ENCODE data around the gene ATP11B. TPM values are rescaled to one million over a fixed set of nuclear protein-coding genes. Genes with fewer than 3 reads are reported as not detected.
A peak's percentile ranks its signal among the peaks of the same experiment; 100 is the strongest.

The ATP11B gene
- total RNA-seq, 4 donors from 2014 or later, result 117 to 219 (median 134) TPM

GRCh38 chr3:182824957-182825356 lies 31.7 kb downstream of the ATP11B start:
- TF ChIP-seq, protein P1, sequence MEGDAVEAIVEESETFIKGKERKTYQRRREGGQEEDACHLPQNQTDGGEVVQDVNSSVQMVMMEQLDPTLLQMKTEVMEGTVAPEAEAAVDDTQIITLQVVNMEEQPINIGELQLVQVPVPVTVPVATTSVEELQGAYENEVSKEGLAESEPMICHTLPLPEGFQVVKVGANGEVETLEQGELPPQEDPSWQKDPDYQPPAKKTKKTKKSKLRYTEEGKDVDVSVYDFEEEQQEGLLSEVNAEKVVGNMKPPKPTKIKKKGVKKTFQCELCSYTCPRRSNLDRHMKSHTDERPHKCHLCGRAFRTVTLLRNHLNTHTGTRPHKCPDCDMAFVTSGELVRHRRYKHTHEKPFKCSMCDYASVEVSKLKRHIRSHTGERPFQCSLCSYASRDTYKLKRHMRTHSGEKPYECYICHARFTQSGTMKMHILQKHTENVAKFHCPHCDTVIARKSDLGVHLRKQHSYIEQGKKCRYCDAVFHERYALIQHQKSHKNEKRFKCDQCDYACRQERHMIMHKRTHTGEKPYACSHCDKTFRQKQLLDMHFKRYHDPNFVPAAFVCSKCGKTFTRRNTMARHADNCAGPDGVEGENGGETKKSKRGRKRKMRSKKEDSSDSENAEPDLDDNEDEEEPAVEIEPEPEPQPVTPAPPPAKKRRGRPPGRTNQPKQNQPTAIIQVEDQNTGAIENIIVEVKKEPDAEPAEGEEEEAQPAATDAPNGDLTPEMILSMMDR (IDR thresholded peaks at IDR 0.05), result no peak
- no peak for TF ChIP-seq POLR2A (IDR thresholded peaks at IDR 0.05)
- no peak for TF ChIP-seq EP300 (IDR thresholded peaks at IDR 0.05; ENCODE audit: low read depth)
- TF ChIP-seq POLR2AphosphoS5 (IDR thresholded peaks at IDR 0.05), result no peak
- H3K27me3 ChIP-seq, result no peaks in the 10 kb centered on the region
- H3K27ac ChIP-seq, result no peak overlapping the region
- intact Hi-C loops (cut with DNase I; ENCODE audit: low total_unique reads), result no loop called here
- in situ Hi-C loops (cut with MboI; ENCODE audit: low pct_ligation_motif_present in 1 of 4, low pct_unique_long_range_greater_than_20kb in 1 of 4, low sequenced_read_pairs in 3 of 4), result no loop called here
- no peak overlapping the region for H3K4me3 ChIP-seq
- peaks cover 0 to 15% (median 0%) of the 10 kb centered on the region in 4 donors for H3K36me3 ChIP-seq
- peaks cover 0 to 51% (median 14%) of the 10 kb centered on the region in 4 donors for H3K4me1 ChIP-seq
- no peaks in the 10 kb centered on the region for H3K9me3 ChIP-seq
- DNase-seq, result no peak

GRCh38 chr3:182829761-182830405 lies 36.6 kb downstream of the ATP11B start:
- intact Hi-C loops (cut with DNase I; ENCODE audit: low total_unique reads), result no loop called here
- 87 to 95% methylated on average over 4 of the region's 4 CpGs for WGBS, 2 donors (ENCODE audit: low coverage in 1 of 2)
- Histone ChIP-seq H3K36me3 (peaks cover 0 to 24% (median 6%) of the 10 kb centered on the region in 4 donors), H3K9me3 (no peaks in the 10 kb centered on the region), H3K27me3 (no peaks in the 10 kb centered on the region), H3K4me1 (peaks cover 0 to 17% (median 5%) of the 10 kb centered on the region in 4 donors), H3K27ac (no peak overlapping the region), H3K4me3 (no peak overlapping the region)
- DNase-seq, result no peak
- in situ Hi-C loops (cut with MboI; ENCODE audit: low pct_ligation_motif_present in 1 of 4, low pct_unique_long_range_greater_than_20kb in 1 of 4, low sequenced_read_pairs in 3 of 4), result loop anchor here (10.0 kb wide), 2 partner anchors 115 to 1135 kb away; no protein-coding TSS in a partner anchor
- TF ChIP-seq, protein P1 (IDR thresholded peaks at IDR 0.05), result no peak
- TF ChIP-seq POLR2A (IDR thresholded peaks at IDR 0.05), result no peak
- no peak for TF ChIP-seq POLR2AphosphoS5 (IDR thresholded peaks at IDR 0.05)

DNA sequence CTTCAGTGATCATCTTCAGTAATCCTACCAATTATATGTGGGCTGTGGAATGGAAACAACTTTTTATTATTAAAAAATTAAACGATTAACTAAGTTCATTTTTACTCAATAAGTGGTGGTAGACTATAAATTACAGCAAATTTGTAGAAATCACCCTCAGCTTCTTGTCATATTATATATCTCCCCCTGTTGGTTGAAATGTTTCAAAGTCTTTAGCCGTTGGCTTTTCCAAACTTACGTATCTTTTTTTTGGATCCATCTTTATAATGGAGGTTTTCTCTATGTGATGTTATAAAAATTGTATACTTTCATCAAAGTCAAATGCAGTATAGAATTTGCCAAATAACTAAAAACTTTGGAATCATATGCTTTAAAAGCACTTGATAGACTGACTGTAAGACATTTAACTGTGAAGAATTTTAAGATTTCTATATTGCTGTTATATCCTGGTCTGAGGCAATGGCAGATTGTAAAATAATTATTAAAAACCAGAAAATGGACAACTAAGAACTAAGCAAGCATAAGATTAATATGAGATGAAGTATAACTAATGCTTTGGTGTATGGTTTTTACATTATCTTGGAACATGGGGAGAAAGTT lies 44.7 kb downstream of the ATP11B start:
- Histone ChIP-seq H3K27me3 (no peaks in the 10 kb centered on the region), H3K4me1 (no peaks in the 10 kb centered on the region), H3K4me3 (no peak overlapping the region), H3K27ac (no peak overlapping the region), H3K9me3 (no peaks in the 10 kb centered on the region), H3K36me3 (peaks cover 0 to 34% (median 5%) of the 10 kb centered on the region in 4 donors)
- WGBS, 2 donors (ENCODE audit: low coverage in 1 of 2), result 23 to 28% methylated on average over 3 of the region's 3 CpGs
- in situ Hi-C loops (cut with MboI; ENCODE audit: low pct_ligation_motif_present in 1 of 4, low pct_unique_long_range_greater_than_20kb in 1 of 4, low sequenced_read_pairs in 3 of 4) (loop anchor here (10.0 kb wide), 2 partner anchors 123 to 1143 kb away; no protein-coding TSS in a partner anchor), intact Hi-C loops (cut with DNase I; ENCODE audit: low total_unique reads) (no loop called here)
- TF ChIP-seq POLR2A (IDR thresholded peaks at IDR 0.05), result no peak
- no peak for TF ChIP-seq EP300 (IDR thresholded peaks at IDR 0.05; ENCODE audit: low read depth)
- TF ChIP-seq, protein P1 (IDR thresholded peaks at IDR 0.05), result peak; percentile 44 to 53 (median 46)
- TF ChIP-seq POLR2AphosphoS5 (IDR thresholded peaks at IDR 0.05), result no peak
- no peak for DNase-seq

GRCh38 chr3:182843478-182843877 lies 50.2 kb downstream of the ATP11B start:
- DNase-seq, result no peak
- Histone ChIP-seq H3K9me3 (no peaks in the 10 kb centered on the region), H3K4me1 (no peaks in the 10 kb centered on the region), H3K27me3 (no peaks in the 10 kb centered on the region), H3K36me3 (peaks cover 0 to 60% (median 9%) of the 10 kb centered on the region in 4 donors), H3K27ac (no peak overlapping the region), H3K4me3 (no peak overlapping the region)
- in situ Hi-C loops (cut with MboI; ENCODE audit: low pct_ligation_motif_present in 1 of 4, low pct_unique_long_range_greater_than_20kb in 1 of 4, low sequenced_read_pairs in 3 of 4) (no loop called here), intact Hi-C loops (cut with DNase I; ENCODE audit: low total_unique reads) (no loop called here)
- 89 to 97% methylated on average over 4 of the region's 4 CpGs for WGBS, 2 donors (ENCODE audit: low coverage in 1 of 2)
- TF ChIP-seq EP300 (IDR thresholded peaks at IDR 0.05; ENCODE audit: low read depth), result no peak
- TF ChIP-seq POLR2A (IDR thresholded peaks at IDR 0.05), result no peak
- TF ChIP-seq, protein P1 (IDR thresholded peaks at IDR 0.05), result no peak
- no peak for TF ChIP-seq POLR2AphosphoS5 (IDR thresholded peaks at IDR 0.05)

All from transverse colon (tissue), 4 donors.